Caco-2 (cell line): ENCODE data around the gene WWOX. TPM values are rescaled to one million over a fixed set of nuclear protein-coding genes. Genes with fewer than 3 reads are reported as not detected.

Experiments
- BruUV-seq: library from RNA; stranded (reverse); fragments of 400-500 nt; replicated peaks from 2 replicates; lab custom pipeline; 2021; lab: Mats Ljungman, UMichigan
- CTCF ChIA-PET: fragments of 300-600 bp; sonication (Branson Sonifier 250); formaldehyde crosslinking; loops from one replicate; lab custom pipeline; 2022; ENCODE audit warnings: antibody characterized with exemption; lab: Charles Lee
- POLR2A ChIA-PET: fragments of 300-600 bp; sonication (Branson Sonifier 250); formaldehyde crosslinking; loops from one replicate; lab custom pipeline; 2022; ENCODE audit warnings: antibody characterized with exemption; lab: Charles Lee
- DNase-seq, 2 experiments: peaks; one replicate each; pipeline versions ENCODE4 v3.0.0 to v3.0.0-alpha.2; 2020 to 2022
- H3K27me3 ChIP-seq: replicated peaks from 2 replicates; pipeline ENCODE4 v1.6.0; 2011; ENCODE audit warnings: low read length; ENCODE audit not compliant: control insufficient read depth, insufficient read depth
- H3K36me3 ChIP-seq: 2 replicates; pipeline ENCODE4 v1.5.1; 2011; ENCODE audit warnings: low read length; ENCODE audit not compliant: control insufficient read depth, insufficient read depth
- H3K4me1 ChIP-seq: fragments of 250-450 bp; sonication (Bioruptor Pico); 2 replicates; pipeline ENCODE4 v1.5.1; 2020; ENCODE audit warnings: mild to moderate bottlenecking
- H3K4me3 ChIP-seq: 2 replicates; pipeline ENCODE4 v1.5.1; 2011; ENCODE audit warnings: low read depth, mild to moderate bottlenecking, control low read depth, low read length
- H3K9me3 ChIP-seq: fragments of 250-450 bp; sonication (Bioruptor Pico); 2 replicates; pipeline ENCODE4 v1.5.1; 2020; ENCODE audit warnings: mild to moderate bottlenecking, moderate library complexity
- H3K27ac Mint-ChIP-seq: one replicate; pipeline ENCODE4 v1.8.0; 2022; ENCODE audit warnings: mixed read lengths; ENCODE audit not compliant: unreplicated experiment
- H3K27me3 Mint-ChIP-seq: one replicate; pipeline ENCODE4 v1.8.0; 2022; ENCODE audit warnings: mixed read lengths; ENCODE audit not compliant: insufficient read depth, unreplicated experiment
- H3K36me3 Mint-ChIP-seq: one replicate; pipeline ENCODE4 v1.8.0; 2022; ENCODE audit warnings: mild to moderate bottlenecking, mixed read lengths; ENCODE audit not compliant: insufficient read depth, unreplicated experiment
- H3K4me1 Mint-ChIP-seq: one replicate; pipeline ENCODE4 v1.8.0; 2022; ENCODE audit warnings: low read depth, mixed read lengths; ENCODE audit not compliant: unreplicated experiment
- H3K4me3 Mint-ChIP-seq: one replicate; pipeline ENCODE4 v1.8.0; 2022; ENCODE audit warnings: mild to moderate bottlenecking, moderate library complexity, mixed read lengths; ENCODE audit not compliant: unreplicated experiment
- H3K9me3 Mint-ChIP-seq: one replicate; pipeline ENCODE4 v1.8.0; 2022; ENCODE audit warnings: mixed read lengths; ENCODE audit not compliant: unreplicated experiment
- CTCF ChIP-seq, 2 experiments: fragments of 200-600 bp in 1 of 2; IDR thresholded peaks; 1 replicate in 1 of 2; 2 replicates in 1 of 2; pipeline versions ENCODE4 v1.5.1 to v1.8.0; 2011 to 2022; ENCODE audit warnings: antibody characterized with exemption in 1 of 2, control low read depth in 1 of 2, inconsistent platforms in 1 of 2, low read depth in 1 of 2, low read length in 1 of 2, mild to moderate bottlenecking in 1 of 2, moderate library complexity in 1 of 2; ENCODE audit not compliant: insufficient read depth in 1 of 2, severe bottlenecking in 1 of 2, unreplicated experiment in 1 of 2
- intact Hi-C: fragments of 100-400 bp; cut with micrococcal nuclease; formaldehyde crosslinking; loops from one replicate; pipeline ENCODE4 v1.10.0; 2022; ENCODE audit not compliant: unreplicated experiment
- total RNA-seq: library from RNA; stranded (reverse); gene quantifications from 2 replicates; pipeline ENCODE4 v1.2.3, GENCODE V29; 2022

WWOX gene
- total RNA-seq, 1 experiment from 2014 or later = 45.0 TPM

- H3K36me3 Mint-ChIP-seq = no peaks in the 10 kb centered on the region
- no peak overlapping the region for H3K4me3 ChIP-seq
- ChIA-PET POLR2A (no interaction called here), CTCF (interaction anchor here (0.6 to 0.8 kb wide), 2 partner anchors 16 to 22 kb away, joined by 3 to 9 read pairs; no protein-coding TSS in a partner anchor)
- no TSS peak for BruUV-seq
- no peaks in the 10 kb centered on the region; the same call in 1 of the 2 replicates for H3K9me3 ChIP-seq
- H3K27me3 Mint-ChIP-seq = no peaks in the 10 kb centered on the region
- no peaks in the 10 kb centered on the region for H3K4me1 ChIP-seq
- TF ChIP-seq CTCF (IDR thresholded peaks at IDR 0.05; ENCODE audit: insufficient read depth in 1 of 2, low read depth in 1 of 2, low read length in 1 of 2, severe bottlenecking in 1 of 2, unreplicated experiment in 1 of 2) = no peak
- DNase-seq = no peak
- intact Hi-C loops = loop anchor here (5.0 kb wide), 1 partner anchor 178 kb away; no protein-coding TSS in a partner anchor
- H3K4me3 Mint-ChIP-seq = no peak overlapping the region
- peaks cover 2% of the 10 kb centered on the region for H3K4me1 Mint-ChIP-seq
- no peaks in the 10 kb centered on the region for H3K27me3 ChIP-seq
- H3K36me3 ChIP-seq = peaks cover 2% of the 10 kb centered on the region; the same call in 1 of the 2 replicates
- H3K27ac Mint-ChIP-seq = no peak overlapping the region
- no peaks in the 10 kb centered on the region for H3K9me3 Mint-ChIP-seq
Measured at GRCh38 chr16:78435260-78435659, 335.8 kb downstream of the WWOX start.

- Histone ChIP-seq H3K27me3 (no peaks in the 10 kb centered on the region), H3K36me3 (peaks cover 2% of the 10 kb centered on the region; the same call in 1 of the 2 replicates), H3K4me1 (peaks cover 2% of the 10 kb centered on the region), H3K9me3 (no peaks in the 10 kb centered on the region; the same call in 1 of the 2 replicates), H3K4me3 (no peak overlapping the region)
- Mint-ChIP-seq H3K9me3 (peaks cover 7% of the 10 kb centered on the region), H3K4me3 (no peak overlapping the region), H3K27ac (no peak overlapping the region), H3K27me3 (no peaks in the 10 kb centered on the region), H3K36me3 (peaks cover 5% of the 10 kb centered on the region), H3K4me1 (peaks cover 7% of the 10 kb centered on the region)
- no peak for DNase-seq
- POLR2A ChIA-PET = no interaction called here
- no TSS peak for BruUV-seq
- CTCF ChIA-PET = interaction anchor here (0.8 kb wide), 1 partner anchor 22 kb away, joined by 3 read pairs; no protein-coding TSS in a partner anchor
- TF ChIP-seq CTCF (IDR thresholded peaks at IDR 0.05; ENCODE audit: insufficient read depth in 1 of 2, low read depth in 1 of 2, low read length in 1 of 2, severe bottlenecking in 1 of 2, unreplicated experiment in 1 of 2) = no peak
- intact Hi-C loops = loop anchor here (5.0 kb wide), 1 partner anchor 179 kb away; no protein-coding TSS in a partner anchor
Measured at GRCh38 chr16:78436023-78436422, 336.6 kb downstream of the WWOX start.

- ChIA-PET CTCF (no interaction called here), POLR2A (no interaction called here)
- no TSS peak for BruUV-seq
- H3K4me1 ChIP-seq = peaks cover 8% of the 10 kb centered on the region
- Mint-ChIP-seq H3K27me3 (no peaks in the 10 kb centered on the region), H3K4me3 (no peak overlapping the region), H3K9me3 (peaks cover 10% of the 10 kb centered on the region), H3K4me1 (peaks cover 14% of the 10 kb centered on the region), H3K27ac (no peak overlapping the region), H3K36me3 (peaks cover 6% of the 10 kb centered on the region)
- no peak overlapping the region for H3K4me3 ChIP-seq
- H3K9me3 ChIP-seq = no peaks in the 10 kb centered on the region; the same call in 1 of the 2 replicates
- no peaks in the 10 kb centered on the region for H3K27me3 ChIP-seq
- no peak for TF ChIP-seq CTCF (IDR thresholded peaks at IDR 0.05; ENCODE audit: insufficient read depth in 1 of 2, low read depth in 1 of 2, low read length in 1 of 2, severe bottlenecking in 1 of 2, unreplicated experiment in 1 of 2)
- H3K36me3 ChIP-seq = peaks cover 2% of the 10 kb centered on the region; the same call in 1 of the 2 replicates
- no peak for DNase-seq
- intact Hi-C loops = loop anchor here (5.0 kb wide), 1 partner anchor 180 kb away; no protein-coding TSS in a partner anchor
Measured at GRCh38 chr16:78436846-78437245, 337.4 kb downstream of the WWOX start.
